Kidney epithelial cell (primary cell): Measurements from ENCODE around the gene SNAP91. TPM values are rescaled to one million over a fixed set of nuclear protein-coding genes. Genes with fewer than 3 reads are reported as not detected.
"Not testable (repeated sequence)": the region's sequence is repeated elsewhere in the genome, so short reads cannot be mapped to it uniquely, and the experiment has no call there.

Experiments used
- DNase-seq: peaks from one replicate; pipeline ENCODE4 v3.0.0-alpha.2; 2010; ENCODE audit warnings: low read depth
- H3K27me3 ChIP-seq: 2 replicates; pipeline ENCODE4 v1.6.0; 2011; ENCODE audit warnings: low read length; ENCODE audit not compliant: control insufficient read depth, insufficient read depth
- H3K36me3 ChIP-seq: 2 replicates; pipeline ENCODE4 v1.5.1; 2011; ENCODE audit warnings: low read length; ENCODE audit not compliant: control insufficient read depth, insufficient read depth
- H3K4me3 ChIP-seq: 2 replicates; pipeline ENCODE4 v1.5.1; 2011; ENCODE audit warnings: low read depth, mild to moderate bottlenecking, control low read depth, low read length
- total RNA-seq: library from RNA; depleted of rRNA; stranded (reverse); fragments of >200 nt; gene quantifications from 2 replicates; pipeline ENCODE4 v1.2.3, GENCODE V29; 2015
- TF ChIP-seq, protein P1 (sequence below): IDR thresholded peaks from 2 replicates; pipeline ENCODE4 v1.5.1; 2011; ENCODE audit warnings: mild to moderate bottlenecking, moderate library complexity, low read length, control low read depth, inconsistent platforms; ENCODE audit not compliant: insufficient read depth, poor library complexity, severe bottlenecking

The SNAP91 gene, protein sequence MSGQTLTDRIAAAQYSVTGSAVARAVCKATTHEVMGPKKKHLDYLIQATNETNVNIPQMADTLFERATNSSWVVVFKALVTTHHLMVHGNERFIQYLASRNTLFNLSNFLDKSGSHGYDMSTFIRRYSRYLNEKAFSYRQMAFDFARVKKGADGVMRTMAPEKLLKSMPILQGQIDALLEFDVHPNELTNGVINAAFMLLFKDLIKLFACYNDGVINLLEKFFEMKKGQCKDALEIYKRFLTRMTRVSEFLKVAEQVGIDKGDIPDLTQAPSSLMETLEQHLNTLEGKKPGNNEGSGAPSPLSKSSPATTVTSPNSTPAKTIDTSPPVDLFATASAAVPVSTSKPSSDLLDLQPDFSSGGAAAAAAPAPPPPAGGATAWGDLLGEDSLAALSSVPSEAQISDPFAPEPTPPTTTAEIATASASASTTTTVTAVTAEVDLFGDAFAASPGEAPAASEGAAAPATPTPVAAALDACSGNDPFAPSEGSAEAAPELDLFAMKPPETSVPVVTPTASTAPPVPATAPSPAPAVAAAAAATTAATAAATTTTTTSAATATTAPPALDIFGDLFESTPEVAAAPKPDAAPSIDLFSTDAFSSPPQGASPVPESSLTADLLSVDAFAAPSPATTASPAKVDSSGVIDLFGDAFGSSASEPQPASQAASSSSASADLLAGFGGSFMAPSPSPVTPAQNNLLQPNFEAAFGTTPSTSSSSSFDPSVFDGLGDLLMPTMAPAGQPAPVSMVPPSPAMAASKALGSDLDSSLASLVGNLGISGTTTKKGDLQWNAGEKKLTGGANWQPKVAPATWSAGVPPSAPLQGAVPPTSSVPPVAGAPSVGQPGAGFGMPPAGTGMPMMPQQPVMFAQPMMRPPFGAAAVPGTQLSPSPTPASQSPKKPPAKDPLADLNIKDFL
- 0.13 and 0.34 TPM in 2 replicates for total RNA-seq

DNA sequence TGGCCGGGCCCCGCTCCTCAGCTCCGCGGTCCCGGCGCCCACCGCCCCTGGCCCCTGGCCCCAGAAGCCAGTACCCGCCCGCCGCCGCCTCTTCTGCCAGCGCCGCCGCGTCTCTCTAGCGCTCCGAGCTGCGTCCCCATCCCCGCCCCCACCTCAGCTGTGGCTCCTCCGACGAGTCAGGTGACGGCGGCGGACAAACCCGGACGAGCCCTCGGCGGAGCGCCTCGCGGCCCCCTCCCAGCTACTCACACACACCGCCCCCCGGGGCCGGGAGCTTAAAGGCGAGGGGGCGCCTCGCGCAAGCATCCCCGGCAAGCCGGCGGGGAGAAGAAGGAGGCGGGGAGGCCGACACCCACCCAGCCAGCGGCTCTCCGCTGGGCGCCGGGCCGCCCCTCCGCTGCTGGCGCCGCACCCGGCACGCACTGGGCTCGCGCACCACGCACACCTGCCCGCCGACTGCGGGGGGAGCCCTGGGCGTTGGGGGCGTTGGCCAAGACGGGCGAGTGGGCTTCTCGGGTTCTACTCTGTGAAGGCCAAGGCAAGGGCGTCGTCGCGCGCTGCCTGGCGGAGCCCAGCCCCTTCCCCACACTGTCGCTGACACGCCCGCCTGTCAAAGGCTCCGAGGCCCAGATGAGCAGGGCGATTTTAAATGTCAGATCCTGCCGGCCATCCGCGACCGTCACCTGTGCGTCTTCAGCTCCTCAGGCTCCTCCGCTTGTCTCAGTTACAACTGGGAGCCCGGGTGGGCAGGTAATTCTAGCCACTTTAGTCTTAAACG is at the start of gene SNAP91:
TSS of gene SNAP91 (minus strand) at position 132 of the 778 bp plus-strand sequence. CDS start 1,174 bp downstream, outside the sequence.
- DNase-seq = no peak
- peaks cover 34% of the 10 kb centered on the region for H3K27me3 ChIP-seq
- no peaks in the 10 kb centered on the region for H3K36me3 ChIP-seq
- H3K4me3 ChIP-seq = peak within 1 kb of the TSS; percentile 45
- TF ChIP-seq, protein P1, sequence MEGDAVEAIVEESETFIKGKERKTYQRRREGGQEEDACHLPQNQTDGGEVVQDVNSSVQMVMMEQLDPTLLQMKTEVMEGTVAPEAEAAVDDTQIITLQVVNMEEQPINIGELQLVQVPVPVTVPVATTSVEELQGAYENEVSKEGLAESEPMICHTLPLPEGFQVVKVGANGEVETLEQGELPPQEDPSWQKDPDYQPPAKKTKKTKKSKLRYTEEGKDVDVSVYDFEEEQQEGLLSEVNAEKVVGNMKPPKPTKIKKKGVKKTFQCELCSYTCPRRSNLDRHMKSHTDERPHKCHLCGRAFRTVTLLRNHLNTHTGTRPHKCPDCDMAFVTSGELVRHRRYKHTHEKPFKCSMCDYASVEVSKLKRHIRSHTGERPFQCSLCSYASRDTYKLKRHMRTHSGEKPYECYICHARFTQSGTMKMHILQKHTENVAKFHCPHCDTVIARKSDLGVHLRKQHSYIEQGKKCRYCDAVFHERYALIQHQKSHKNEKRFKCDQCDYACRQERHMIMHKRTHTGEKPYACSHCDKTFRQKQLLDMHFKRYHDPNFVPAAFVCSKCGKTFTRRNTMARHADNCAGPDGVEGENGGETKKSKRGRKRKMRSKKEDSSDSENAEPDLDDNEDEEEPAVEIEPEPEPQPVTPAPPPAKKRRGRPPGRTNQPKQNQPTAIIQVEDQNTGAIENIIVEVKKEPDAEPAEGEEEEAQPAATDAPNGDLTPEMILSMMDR = no peak

DNA sequence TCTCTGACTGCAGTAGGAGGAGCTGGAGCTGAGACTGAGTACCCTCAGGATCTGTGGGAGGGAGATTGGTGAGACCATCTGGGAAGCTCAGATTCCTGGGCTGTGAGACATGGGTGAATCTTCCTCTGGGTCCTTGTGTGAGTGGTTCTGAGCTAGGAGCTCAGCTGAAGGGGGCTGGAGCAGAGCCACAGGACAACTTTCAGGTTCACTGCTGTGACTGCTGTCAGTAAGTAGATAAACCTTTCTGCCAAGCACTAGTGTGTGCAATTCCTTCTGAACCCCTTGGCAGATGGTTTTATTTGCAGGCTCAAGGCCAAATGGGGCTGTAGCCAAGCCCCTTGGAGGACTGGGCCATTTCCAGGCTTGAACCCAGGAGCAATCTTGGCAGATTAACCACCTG is 49.6 kb upstream of the SNAP91 start:
- no peaks in the 10 kb centered on the region for H3K36me3 ChIP-seq
- TF ChIP-seq, protein P1 = no peak
- no peaks in the 10 kb centered on the region for H3K27me3 ChIP-seq
- H3K4me3 ChIP-seq = no peak overlapping the region
- no peak for DNase-seq

DNA sequence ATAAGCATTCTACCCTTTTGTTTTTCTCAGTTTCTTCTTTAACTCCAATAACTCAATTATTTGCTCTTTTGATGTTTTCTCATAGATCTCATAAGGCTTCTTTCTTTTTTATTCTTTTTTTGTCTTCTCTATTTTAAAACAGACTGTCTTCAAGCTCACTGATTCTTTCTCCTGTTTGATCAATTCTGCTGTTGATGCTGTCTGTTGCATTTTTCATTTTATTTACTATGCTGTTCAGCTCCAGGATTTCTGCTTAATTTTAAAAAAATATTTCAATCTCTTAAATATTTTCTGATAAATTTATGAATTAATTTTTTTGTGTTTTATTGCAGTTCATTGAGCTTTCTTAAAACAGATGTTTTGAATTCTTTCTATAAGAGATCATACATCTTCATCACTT is 48.1 kb upstream of the SNAP91 start:
- no peak for DNase-seq
- Histone ChIP-seq H3K27me3 (no peaks in the 10 kb centered on the region), H3K4me3 (no peak overlapping the region), H3K36me3 (no peaks in the 10 kb centered on the region)
- TF ChIP-seq, protein P1 = no peak

DNA sequence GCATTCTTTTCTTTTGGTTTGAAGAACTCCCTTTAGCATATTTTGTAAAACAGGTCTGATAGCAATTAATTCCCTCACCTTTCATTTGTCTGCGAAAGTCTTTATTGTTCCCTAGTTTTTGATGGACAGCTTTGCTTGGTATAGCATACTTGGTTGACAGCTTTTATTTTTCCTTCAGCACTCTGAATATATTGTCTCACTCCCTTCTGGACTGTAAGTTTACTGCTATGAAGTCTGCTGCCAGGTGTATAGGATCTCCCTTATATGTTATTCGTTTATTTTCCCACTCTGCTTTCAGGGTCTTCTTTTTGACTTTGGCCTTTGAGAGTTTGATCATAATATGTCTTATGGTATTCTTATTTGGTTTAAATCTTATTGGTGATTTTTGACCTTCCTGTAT is 47.7 kb upstream of the SNAP91 start:
- Histone ChIP-seq H3K36me3 (no peaks in the 10 kb centered on the region), H3K4me3 (no peak overlapping the region), H3K27me3 (no peaks in the 10 kb centered on the region)
- TF ChIP-seq, protein P1 = no peak
- DNase-seq = no peak

DNA sequence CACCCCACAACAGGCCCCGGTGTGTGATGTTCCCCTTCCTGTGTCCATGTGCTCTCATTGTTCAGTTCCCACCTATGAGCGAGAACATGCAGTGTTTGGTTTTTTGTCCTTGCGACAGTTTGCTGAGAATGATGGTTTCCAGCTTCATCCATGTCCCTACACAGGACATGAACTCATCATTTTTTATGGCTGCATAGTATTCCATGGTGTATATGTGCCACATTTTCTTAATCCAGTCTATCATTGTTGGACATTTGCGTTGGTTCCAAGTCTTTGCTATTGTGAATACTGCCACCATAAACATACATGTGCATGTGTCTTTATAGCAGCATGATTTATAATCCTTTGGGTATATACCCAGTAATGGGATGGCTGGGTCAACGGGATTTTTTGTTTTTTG is 43.5 kb upstream of the SNAP91 start:
- not testable (repeated sequence) for DNase-seq, H3K36me3 ChIP-seq, H3K4me3 ChIP-seq, H3K27me3 ChIP-seq

DNA sequence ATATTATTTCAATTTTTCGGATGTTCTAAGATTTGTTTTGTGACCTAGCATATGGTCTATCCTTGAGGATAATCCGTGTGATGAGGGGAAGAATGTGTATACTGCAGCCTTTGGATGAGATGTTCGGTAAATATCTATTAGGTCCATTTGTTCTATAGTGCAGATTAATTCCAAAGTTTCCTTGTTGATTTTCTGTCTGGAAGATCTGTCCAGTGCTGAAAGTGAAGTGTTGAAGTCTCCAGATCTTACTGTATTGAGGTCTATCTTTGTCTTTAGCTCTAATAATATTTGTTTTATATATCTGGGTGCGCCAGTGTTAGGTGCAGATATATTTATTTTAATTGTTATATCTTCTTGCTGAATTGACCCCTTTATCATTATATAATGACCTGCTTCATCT is 32.2 kb upstream of the SNAP91 start:
- TF ChIP-seq, protein P1 = no peak

More for the DNA sequence above, 32.2 kb upstream of the SNAP91 start:
- Histone ChIP-seq H3K27me3 (no peaks in the 10 kb centered on the region), H3K36me3 (no peaks in the 10 kb centered on the region), H3K4me3 (no peak overlapping the region)
- DNase-seq = no peak
